Measurements from ENCODE around the gene NFATC2IP. TPM values are rescaled to one million over a fixed set of nuclear protein-coding genes. Genes with fewer than 3 reads are reported as not detected.
"Not testable (repeated sequence)": the region's sequence is repeated elsewhere in the genome, so short reads cannot be mapped to it uniquely, and the experiment has no call there.

NFATC2IP gene
- total RNA-seq, 1 donor from 2014 or later, result 17.6 TPM

DNA sequence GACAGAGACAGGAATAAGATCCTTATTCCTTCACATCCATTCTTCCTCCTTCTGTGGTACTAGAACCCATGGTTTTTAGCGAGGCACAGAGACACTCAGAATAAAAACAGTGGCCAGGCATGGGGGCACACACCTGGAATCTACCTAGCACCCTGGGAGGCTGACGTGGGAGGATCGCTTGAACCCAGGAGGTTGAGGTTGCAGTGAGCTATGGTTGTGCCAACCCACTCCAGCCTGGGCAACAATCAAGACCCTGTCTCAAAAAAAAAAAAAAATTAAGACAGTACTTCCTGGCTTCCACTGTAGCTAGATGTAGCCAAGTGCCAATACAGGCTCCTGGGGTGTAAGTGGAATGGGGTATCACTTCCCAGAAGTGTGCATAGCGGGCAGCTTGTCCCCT is 16.4 kb downstream of the NFATC2IP start:
- no peak for DNase-seq (ENCODE audit: low spot score)

DNA sequence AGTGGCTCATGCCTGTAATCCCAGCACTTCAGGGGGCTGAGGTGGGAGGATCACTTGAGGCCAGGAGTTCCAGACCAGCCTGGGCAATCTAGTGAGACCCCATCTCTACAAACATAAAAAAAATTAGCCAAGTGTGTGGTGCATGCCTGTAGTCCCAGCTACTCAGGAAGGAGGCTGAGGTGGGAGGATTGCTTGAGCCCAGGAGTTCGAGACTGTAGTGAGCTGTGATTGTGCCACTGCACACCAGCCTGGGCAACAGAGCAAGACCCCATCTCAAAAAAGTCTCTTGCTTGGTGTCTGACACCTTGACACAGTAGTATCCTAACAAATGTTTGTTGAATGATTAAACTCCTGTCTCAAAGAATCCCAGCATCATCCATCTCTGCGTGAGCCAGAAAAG is 19.0 kb downstream of the NFATC2IP start:
- DNase-seq (ENCODE audit: low spot score), result not testable (repeated sequence)

DNA sequence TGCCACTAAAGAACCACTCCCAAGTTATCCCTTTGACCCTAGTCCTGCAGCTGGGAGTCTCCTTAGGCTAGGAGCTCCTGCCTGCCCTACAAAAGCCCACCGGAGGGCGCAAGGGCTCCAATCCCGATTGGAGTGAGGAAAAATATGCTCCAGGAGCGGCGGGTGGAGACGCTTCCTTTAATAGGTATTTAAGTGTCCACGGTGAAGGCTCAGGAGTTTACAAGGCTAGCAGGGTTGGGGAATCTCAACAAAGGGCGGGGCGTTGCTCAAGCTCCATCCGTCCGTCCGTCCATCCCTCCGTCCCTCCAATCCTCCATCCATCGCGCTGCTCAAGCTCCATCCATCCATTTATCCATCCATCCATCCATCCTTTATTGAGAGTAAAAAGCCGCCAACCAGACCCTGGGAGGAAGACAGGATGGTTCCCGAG is 23.3 kb downstream of the NFATC2IP start:
- peak; percentile 78 for DNase-seq (ENCODE audit: low spot score)

DNA sequence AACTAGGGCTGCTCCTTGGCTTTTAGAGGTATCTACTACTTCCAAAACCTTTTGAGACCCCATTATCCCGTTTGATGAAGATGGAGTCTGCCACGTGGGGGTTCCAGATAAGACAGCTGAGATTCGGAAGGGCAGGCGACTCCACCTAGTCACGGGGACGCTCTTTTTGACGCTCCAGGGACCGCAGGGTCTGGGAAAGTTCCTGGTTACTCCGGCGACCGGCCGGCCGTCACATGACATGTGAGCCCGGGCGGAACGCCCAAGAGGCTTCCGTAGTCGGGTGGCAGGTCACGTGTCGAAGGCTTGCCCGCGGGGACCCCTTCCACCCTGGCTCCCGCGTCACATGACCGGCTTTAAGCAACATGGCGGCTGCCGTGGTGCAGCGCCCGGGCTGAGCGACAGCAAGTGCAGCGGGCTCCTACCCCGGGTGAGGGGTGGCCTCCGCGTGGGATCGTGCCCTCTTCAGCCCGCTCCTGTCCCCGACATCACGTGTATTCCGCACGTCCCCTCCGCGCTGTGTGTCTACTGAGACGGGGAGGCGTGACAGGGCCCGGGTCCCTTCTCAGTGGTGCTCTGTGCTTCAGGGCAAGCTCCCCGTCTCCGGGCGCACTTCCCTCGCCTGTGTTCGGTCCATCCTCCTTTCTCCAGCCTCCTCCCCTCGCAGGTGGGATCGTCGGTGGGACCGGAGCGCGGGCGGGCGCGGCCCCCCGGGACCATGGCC is 23.9 kb downstream of the NFATC2IP start, which contains the start of gene SPNS1:
Gene SPNS1 (plus strand): TSS at position 342 of the 721 bp plus-strand sequence. CDS start 374 bp downstream, at position 716.
- DNase-seq (ENCODE audit: low spot score), result peak; percentile 98

DNA sequence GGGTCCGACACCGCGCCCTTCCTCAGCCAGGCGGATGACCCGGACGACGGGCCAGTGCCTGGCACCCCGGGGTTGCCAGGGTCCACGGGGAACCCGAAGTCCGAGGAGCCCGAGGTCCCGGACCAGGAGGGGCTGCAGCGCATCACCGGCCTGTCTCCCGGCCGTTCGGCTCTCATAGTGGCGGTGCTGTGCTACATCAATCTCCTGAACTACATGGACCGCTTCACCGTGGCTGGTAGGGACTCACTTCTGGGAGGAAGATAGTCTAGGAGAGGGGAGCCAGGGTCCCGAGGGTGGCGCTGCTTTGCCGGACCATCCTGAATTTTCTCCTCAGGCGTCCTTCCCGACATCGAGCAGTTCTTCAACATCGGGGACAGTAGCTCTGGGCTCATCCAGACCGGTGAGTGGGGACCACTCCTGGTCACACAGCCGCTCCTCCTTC is 24.4 kb downstream of the NFATC2IP start:
- DNase-seq (ENCODE audit: low spot score), result no peak

DNA sequence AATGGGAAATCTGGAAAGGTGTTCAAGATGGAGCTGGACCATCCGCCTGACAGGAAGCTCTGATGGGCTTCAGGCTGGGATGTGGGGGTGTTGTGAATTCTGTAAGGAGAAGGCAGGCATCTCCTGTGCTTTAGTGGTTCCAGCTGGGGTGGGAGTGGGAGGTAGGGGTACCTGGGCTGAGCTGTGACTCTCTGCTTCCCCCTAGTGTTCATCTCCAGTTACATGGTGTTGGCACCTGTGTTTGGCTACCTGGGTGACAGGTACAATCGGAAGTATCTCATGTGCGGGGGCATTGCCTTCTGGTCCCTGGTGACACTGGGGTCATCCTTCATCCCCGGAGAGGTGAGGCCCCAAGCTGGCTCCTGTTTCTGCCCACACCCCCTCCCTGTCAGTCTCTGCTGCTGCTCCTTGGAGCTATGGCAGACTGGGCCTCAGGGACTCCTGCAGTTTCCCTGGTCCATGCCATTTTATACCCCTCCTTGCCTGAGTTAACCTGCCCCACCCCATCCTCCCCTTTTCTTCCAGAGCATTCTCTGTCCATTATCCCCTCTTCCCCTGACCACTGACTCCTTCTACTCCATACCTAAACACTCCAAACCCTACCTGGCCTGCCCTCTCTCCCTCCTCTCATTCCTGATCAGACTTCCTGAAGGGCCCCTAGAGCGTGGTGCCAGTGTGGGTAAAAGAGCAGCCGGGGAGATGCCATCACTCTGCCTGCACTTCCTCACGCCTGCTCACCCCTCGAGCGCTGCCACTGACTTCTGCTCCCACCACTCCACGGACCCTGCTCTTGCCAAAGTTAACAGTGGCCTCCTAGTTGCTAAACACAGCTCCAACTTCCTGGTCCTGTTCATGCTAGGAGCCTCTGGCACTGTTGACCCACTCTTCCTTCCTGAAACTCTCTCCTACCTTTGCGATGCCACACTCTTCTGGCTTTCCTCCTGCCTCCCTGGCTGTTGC is 27.2 kb downstream of the NFATC2IP start:
- DNase-seq (ENCODE audit: low spot score), result no peak

DNA sequence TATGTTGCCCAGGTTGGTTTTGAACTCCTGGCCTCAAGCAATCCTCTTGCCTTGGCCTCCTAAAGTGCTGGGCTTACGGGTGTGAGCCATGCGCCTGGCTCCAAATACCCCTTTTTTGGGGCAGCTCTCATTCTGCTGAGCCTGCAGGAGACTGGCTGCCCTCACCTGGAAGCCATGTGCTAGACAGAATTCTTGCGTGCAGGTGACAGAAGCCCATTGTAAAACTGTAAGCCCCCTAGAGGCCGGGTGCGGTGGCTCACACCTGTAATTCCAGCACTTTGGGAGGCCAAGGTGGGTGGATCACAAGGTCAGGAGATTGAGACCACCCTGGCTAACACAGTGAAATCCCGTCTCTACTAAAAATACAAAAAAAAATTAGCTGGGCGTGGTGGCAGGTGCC is 29.6 kb downstream of the NFATC2IP start:
- DNase-seq (ENCODE audit: low spot score), result not testable (repeated sequence)

DNA sequence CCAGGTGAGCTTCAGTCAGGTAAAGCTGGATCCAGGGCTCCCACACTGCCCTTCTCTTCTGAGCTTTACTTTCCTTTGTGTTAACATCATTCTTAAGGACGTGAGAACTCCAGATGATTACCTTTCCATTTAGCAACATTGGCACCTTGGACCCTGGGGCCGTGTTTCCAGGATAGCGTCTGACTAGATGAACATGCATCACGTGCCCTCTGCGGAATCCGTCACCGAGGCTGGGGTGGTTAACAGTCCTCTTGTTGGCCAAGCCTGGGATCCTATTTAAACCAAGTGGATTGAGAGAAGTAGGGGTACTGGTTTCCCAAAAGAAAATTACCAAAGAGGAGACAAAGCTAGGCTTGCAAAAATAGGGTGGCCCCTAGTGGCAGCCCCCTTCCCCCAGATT is 30.2 kb downstream of the NFATC2IP start:
- no peak for DNase-seq (ENCODE audit: low spot score)

DNA sequence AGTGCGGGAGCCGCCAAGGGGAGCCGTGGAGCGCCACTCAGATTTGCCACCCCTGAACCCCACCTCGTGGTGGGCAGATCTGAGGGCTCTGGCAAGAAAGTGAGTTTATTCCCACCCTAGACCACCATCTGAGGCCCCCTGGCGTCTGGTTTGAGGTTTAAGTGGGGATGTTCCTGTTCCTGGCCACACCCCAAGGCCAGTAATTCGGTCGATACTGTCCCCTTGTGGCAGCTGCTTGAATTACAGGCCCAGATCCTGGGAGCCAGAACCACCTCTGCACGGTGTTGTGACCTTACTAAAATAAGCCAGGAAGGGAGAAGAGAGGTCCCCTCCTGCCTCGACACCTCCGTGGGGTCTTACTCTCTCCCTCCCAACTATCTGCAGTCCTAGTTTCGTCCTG is 30.8 kb downstream of the NFATC2IP start:
- DNase-seq (ENCODE audit: low spot score), result no peak

DNA sequence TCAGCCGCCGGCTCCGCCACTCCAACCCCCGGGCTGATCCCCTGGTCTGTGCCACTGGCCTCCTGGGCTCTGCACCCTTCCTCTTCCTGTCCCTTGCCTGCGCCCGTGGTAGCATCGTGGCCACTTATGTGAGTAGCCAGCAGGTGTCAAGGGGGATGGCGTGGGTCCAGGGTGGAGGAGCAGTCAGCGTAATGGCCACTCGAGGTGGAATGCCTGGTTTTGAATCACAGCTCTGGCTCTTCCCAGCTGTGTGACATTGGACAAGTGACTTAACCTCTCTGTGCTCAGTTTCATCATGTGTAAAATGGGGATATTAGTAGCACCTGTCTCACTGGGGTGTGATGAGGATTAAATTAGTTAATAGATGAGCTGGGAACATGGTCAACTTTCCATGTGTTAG is 31.7 kb downstream of the NFATC2IP start:
- no peak for DNase-seq (ENCODE audit: low spot score)

DNA sequence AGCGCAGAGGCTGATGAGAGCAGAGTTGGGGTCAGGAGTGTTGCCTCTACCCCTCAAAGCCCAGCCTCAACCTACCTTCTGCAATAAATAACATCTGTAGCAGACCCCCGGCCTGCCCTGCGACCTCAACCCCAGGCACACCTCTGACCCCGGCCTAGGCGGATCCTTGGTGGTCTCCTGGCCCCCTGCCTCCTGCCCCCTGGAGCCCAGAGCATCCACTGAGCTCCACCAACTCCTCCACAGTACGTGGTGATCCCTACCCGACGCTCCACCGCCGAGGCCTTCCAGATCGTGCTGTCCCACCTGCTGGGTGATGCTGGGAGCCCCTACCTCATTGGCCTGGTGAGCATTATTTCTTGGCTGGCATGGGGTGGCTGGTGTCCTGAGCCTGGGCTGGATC is 32.2 kb downstream of the NFATC2IP start:
- DNase-seq (ENCODE audit: low spot score), result no peak

DNA sequence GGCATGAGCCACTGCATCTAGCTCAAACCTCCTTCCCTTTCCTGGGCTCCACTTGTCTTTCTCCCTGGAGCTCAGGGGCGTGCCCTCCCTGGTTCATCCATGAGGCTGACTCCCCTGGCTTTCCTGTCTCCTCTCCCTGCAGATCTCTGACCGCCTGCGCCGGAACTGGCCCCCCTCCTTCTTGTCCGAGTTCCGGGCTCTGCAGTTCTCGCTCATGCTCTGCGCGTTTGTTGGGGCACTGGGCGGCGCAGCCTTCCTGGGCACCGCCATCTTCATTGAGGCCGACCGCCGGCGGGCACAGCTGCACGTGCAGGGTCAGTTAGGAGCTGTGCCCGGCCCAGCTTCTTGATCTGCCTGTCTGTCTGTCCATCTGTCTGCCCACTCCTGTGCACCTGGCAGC is 32.9 kb downstream of the NFATC2IP start:
- no peak for DNase-seq (ENCODE audit: low spot score)

DNA sequence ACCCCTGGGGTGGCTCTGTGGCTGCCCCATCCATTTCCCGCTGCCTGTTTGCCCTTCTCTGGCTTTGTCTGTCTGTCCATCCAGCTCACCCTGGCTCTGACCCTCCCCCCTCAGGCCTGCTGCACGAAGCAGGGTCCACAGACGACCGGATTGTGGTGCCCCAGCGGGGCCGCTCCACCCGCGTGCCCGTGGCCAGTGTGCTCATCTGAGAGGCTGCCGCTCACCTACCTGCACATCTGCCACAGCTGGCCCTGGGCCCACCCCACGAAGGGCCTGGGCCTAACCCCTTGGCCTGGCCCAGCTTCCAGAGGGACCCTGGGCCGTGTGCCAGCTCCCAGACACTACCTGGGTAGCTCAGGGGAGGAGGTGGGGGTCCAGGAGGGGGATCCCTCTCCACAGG is 33.4 kb downstream of the NFATC2IP start:
- no peak for DNase-seq (ENCODE audit: low spot score)

DNA sequence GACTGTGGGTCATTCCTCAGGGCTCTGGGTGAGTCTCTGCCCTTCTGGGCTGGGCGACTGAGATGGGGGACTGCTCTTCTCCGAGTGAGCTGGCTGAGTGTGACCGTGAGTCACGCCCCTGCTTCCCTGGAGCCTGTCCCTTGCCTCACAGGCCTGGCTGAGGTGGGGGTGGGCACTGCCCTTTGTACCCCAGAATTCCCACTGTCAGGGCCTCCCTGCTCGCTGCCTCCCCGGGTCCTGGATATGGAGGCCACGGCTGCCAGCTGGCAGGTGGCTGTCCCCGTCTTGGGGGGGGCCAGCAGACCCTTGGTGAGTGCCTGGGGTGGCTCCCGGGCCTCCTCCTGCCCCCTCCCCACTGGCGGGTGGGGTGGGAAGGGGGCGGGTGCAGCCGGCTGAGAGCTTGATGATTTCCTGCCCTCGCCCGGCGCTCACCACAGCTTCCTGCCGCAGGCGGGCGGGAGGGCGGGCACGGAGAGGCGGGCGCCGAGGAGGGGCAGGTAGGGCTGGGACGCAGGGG is 33.9 kb downstream of the NFATC2IP start, which contains the start of gene LAT:
Gene LAT (plus strand): TSS at position 434 of the 517 bp plus-strand sequence. CDS start 366 bp downstream, outside the sequence.
- DNase-seq (ENCODE audit: low spot score), result no peak

DNA sequence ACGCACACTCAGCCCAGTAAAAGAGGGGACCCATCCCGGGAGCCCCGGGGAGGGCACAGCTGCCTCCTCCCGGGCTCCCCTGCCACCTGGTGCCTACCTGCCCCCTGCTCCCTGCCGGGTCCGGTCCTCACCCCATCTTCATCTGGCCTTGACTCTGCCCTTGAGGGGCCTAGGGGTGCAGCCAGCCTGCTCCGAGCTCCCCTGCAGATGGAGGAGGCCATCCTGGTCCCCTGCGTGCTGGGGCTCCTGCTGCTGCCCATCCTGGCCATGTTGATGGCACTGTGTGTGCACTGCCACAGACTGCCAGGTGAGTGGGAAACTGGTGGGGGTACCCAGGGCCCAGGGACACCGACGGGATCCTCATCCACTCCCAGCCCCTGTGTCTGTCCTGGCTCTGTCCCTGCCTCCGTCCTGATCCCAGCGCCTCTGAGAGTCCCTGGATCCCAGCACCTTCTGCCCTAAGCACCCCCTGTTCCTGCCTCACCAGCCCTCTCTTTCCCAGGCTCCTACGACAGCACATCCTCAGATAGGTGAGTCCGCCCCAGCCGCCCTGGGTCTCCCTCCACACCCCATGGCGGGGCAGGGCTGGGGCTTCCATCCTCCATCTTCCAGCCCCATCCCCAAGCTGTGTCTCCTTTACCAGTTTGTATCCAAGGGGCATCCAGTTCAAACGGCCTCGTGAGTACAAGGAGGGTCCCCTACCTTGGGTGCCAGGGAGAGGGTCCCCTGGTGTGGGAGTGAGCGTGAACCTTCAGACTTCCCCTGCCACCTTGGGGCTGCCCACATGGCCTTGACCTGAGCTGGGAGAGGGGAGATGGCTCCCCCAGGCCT is 34.7 kb downstream of the NFATC2IP start:
- no peak for DNase-seq (ENCODE audit: low spot score)

DNA sequence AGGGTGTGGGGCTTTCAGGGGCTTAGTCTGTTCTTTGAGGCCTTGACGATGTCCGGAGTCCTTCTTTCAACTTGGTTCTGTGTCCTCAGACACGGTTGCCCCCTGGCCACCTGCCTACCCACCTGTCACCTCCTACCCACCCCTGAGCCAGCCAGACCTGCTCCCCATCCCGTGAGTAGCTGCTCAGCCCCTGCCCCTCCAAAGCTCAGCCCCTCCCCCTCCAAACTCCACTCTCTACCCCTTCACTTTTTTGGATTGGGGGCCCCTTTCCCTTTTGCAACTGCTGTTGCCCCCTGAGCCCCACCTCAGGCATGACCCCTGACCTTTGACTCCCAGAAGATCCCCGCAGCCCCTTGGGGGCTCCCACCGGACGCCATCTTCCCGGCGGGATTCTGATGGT is 35.3 kb downstream of the NFATC2IP start:
- DNase-seq (ENCODE audit: low spot score), result no peak

DNA sequence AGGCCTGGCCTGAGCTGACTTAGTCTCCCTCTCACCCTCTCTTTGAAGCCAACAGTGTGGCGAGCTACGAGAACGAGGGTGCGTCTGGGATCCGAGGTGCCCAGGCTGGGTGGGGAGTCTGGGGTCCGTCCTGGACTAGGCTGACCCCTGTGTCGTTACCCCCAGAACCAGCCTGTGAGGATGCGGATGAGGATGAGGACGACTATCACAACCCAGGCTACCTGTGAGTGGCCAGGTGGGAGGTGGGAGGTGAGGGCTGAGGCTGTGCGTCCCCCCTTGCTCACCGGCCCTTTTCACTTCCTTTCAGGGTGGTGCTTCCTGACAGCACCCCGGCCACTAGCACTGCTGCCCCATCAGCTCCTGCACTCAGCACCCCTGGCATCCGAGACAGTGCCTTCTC is 35.8 kb downstream of the NFATC2IP start:
- DNase-seq (ENCODE audit: low spot score), result no peak

DNA sequence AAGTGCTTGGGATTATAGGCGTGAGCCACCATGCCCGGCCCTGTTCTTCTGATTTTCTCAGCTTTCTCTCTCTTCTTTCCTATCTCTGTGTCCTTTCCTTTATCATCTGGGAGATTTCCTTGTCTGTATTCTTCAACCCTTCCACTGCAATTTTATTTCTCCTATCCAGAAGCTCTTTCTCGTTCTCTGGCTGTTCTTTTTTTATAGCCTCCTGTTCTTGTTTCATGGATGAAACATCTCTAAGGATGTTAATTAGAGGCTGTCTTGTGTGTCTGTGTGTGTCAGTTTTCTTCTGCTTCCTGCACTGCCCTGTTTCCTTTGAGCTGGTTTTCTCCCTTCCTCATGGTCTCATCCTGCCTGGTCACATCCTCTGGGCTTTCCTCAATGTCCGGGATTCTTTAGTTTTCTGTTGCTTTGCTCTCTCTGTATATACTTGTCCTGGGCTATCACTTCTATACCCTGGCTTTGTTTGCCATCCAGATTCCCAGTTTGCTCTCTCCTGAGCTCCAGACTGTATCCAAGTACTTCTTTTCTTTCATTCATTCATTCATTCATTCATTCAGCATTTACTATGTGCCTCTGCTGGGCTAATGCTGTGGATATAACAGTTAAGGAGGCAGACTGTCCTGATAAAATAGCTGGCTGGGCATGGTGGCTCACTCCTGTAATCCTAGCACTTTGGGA is 36.6 kb downstream of the NFATC2IP start:
- DNase-seq (ENCODE audit: low spot score), result no peak

DNA sequence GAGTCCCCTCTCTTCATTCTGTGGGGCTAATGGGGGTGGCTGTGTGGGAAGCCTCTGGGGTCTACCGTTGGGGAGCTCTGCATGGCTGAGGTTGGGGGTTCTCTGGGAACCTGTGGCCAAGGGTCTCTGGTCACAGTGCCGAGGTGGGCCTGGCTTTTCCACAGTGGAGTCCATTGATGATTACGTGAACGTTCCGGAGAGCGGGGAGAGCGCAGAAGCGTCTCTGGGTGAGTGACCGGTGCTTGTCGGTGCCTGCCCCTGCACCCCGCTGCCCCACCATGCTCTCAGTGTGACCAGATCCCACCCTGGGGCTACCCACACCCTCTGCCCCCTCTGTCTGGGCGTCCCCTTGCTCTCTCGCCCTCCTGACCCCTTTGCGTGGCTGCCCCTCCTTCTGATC is 38.6 kb downstream of the NFATC2IP start:
- DNase-seq (ENCODE audit: low spot score), result no peak

DNA sequence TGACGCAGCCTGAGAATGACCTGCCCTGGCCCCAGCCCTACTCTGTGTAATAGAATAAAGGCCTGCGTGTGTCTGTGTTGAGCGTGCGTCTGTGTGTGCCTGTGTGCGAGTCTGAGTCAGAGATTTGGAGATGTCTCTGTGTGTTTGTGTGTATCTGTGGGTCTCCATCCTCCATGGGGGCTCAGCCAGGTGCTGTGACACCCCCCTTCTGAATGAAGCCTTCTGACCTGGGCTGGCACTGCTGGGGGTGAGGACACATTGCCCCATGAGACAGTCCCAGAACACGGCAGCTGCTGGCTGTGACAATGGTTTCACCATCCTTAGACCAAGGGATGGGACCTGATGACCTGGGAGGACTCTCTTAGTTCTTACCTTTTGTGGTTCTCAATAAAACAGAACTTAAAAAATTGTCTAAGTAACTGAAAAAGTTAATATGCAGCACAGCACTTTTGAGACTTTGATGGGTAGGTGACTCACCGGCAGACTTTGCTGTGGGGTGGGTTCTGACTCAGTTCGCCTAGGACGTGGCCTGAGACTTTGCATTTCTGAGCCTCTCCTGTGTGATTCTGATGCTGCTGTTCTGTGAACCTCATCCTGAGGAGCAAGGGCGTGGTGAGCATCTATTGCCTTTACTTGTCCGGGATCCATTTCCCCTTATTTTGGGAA is 39.8 kb downstream of the NFATC2IP start:
- no peak for DNase-seq (ENCODE audit: low spot score)

All from umbilical cord (tissue), 2 donors.